GM12878 (cell line): Measurements from ENCODE around the gene GPC3. TPM values are rescaled to one million over a fixed set of nuclear protein-coding genes. Genes with fewer than 3 reads are reported as not detected.
"Not testable (repeated sequence)": the region's sequence is repeated elsewhere in the genome, so short reads cannot be mapped to it uniquely, and the experiment has no call there.

Experiments
- ATAC-seq: fragments of 200-7000 bp; cut with Tn5 transposase; 3 replicates; pipeline ENCODE4 v1.9.1; 2020; ENCODE audit warnings: mild to moderate bottlenecking, moderate library complexity
- BruUV-seq: library from RNA; stranded (reverse); fragments of 400-500 nt; replicated peaks from 2 replicates; lab custom pipeline; 2021; lab: Mats Ljungman, UMichigan
- CTCF ChIA-PET: fragments of 300-600 bp; sonication (Branson Sonifier 250); formaldehyde crosslinking; extraction: SDS; loops from one replicate; lab custom pipeline; 2021; ENCODE audit warnings: inconsistent platforms; lab: Yijun Ruan, JAX
- POLR2A ChIA-PET: fragments of 350-600 bp; formaldehyde crosslinking; extraction: SDS; loops from one replicate; lab custom pipeline; 2021; ENCODE audit warnings: inconsistent platforms; lab: Charles Lee
- RAD21 ChIA-PET: fragments of 300-600 bp; sonication (Branson Sonifier 250); formaldehyde crosslinking; loops from one replicate; lab custom pipeline; 2023; ENCODE audit warnings: antibody characterized with exemption; ENCODE audit not compliant: unreplicated experiment; lab: Charles Lee
- SMC1A ChIA-PET: fragments of 300-600 bp; sonication (Branson Sonifier 250); formaldehyde crosslinking; loops from one replicate; lab custom pipeline; 2023; ENCODE audit not compliant: unreplicated experiment, uncharacterized antibody; lab: Charles Lee
- DNase-seq: peaks from one replicate; pipeline ENCODE4 v3.0.0-alpha.2; 2011; ENCODE audit warnings: low read depth, low spot score
- FAIRE-seq: peaks from 3 replicates; lab custom pipeline; 2011; peaks lifted over from hg19 to GRCh38; lab: Jason Lieb, UNC
- H2AFZ ChIP-seq: 2 replicates; pipeline ENCODE4 v1.6.0; 2011; ENCODE audit warnings: low read depth, low read length, control low read depth; ENCODE audit not compliant: control insufficient read depth
- H3K27ac ChIP-seq: 2 replicates; pipeline ENCODE4 v1.5.1; 2011; ENCODE audit warnings: control low read depth; ENCODE audit not compliant: control insufficient read depth, insufficient read depth
- H3K27me3 ChIP-seq, 2 experiments: replicated peaks in 1 of 2; 2 replicates each; pipeline versions ENCODE4 v1.6.0 to v1.6.1; 2011; ENCODE audit warnings: low read length in 1 of 2; ENCODE audit not compliant: control insufficient read depth in 2 of 2, insufficient read depth in 2 of 2
- H3K36me3 ChIP-seq, 2 experiments: 2 replicates each; pipeline ENCODE4 v1.5.1; 2011; ENCODE audit warnings: low read length in 1 of 2; ENCODE audit not compliant: control insufficient read depth in 2 of 2, insufficient read depth in 2 of 2
- H3K4me1 ChIP-seq: 2 replicates; pipeline ENCODE4 v1.6.1; 2011; ENCODE audit warnings: mild to moderate bottlenecking, low read length, moderate library complexity, mixed read lengths; ENCODE audit not compliant: control insufficient read depth, insufficient read depth
- H3K4me2 ChIP-seq: 2 replicates; pipeline ENCODE4 v1.6.0; 2011; ENCODE audit warnings: control low read depth; ENCODE audit not compliant: control insufficient read depth, insufficient read depth
- H3K4me3 ChIP-seq: fragments of 200-600 bp; sonication (generic); 2 replicates; pipeline ENCODE4 v1.5.1; 2016
- H3K79me2 ChIP-seq: 2 replicates; pipeline ENCODE4 v1.6.0; 2011; ENCODE audit warnings: low read length; ENCODE audit not compliant: control insufficient read depth, insufficient read depth
- H3K9ac ChIP-seq: 2 replicates; pipeline ENCODE4 v1.8.0; 2011; ENCODE audit warnings: low read length, control low read depth, mixed read lengths; ENCODE audit not compliant: control insufficient read depth, insufficient read depth
- H3K9me3 ChIP-seq: replicated peaks from 3 replicates; pipeline ENCODE4 v1.5.1; 2011; ENCODE audit warnings: mild to moderate bottlenecking, low read length; ENCODE audit not compliant: control insufficient read depth, insufficient read depth
- H4K20me1 ChIP-seq: 2 replicates; pipeline ENCODE4 v1.6.0; 2011; ENCODE audit not compliant: control insufficient read depth, insufficient read depth
- CTCF ChIP-seq, 3 experiments: IDR thresholded peaks in 2 of 3; conservative IDR thresholded peaks in 1 of 3; 2 replicates each; pipeline ENCODE4 v1.5.1; 2011; ENCODE audit warnings: low read depth in 3 of 3, low read length in 3 of 3, mild to moderate bottlenecking in 3 of 3, control low read depth in 2 of 3, moderate library complexity in 2 of 3, inconsistent platforms in 1 of 3, mixed read lengths in 1 of 3; ENCODE audit not compliant: control insufficient read depth in 2 of 3, insufficient read depth in 1 of 3; ENCODE audit errors: extremely low read depth in 1 of 3
- ETV6 ChIP-seq, 2 experiments: fragments of 450-650 bp in 1 of 2; IDR thresholded peaks in 1 of 2; conservative IDR thresholded peaks in 1 of 2; 2 replicates each; pipeline ENCODE4 v1.6.1; 2014; ENCODE audit warnings: antibody characterized with exemption in 1 of 2, borderline replicate concordance in 1 of 2, low read depth in 1 of 2, mild to moderate bottlenecking in 1 of 2, moderate library complexity in 1 of 2
- MYB ChIP-seq: fragments of 150-350 bp; IDR thresholded peaks from 2 replicates; pipeline ENCODE4 v1.6.1; 2014; ENCODE audit warnings: mild to moderate bottlenecking, low read depth, low read length, borderline replicate concordance
- NR2C2 ChIP-seq: IDR thresholded peaks from 2 replicates; pipeline ENCODE4 v1.6.1; 2011; ENCODE audit warnings: borderline replicate concordance, low read depth; ENCODE audit not compliant: control insufficient read depth, insufficient read length
- ZZZ3 ChIP-seq: IDR thresholded peaks from 2 replicates; pipeline ENCODE4 v1.6.1; 2011; ENCODE audit warnings: low read depth; ENCODE audit not compliant: control insufficient read depth, insufficient read length
- WGBS: methylation state at CpG from one replicate; pipeline ENCODE4 v1.1.6; 2016; ENCODE audit warnings: low lambda C conversion rate; ENCODE audit not compliant: insufficient replicate concordance, insufficient coverage; ENCODE audit errors: missing lambda C conversion rate; 5-methylcytosine and 5-hydroxymethylcytosine counted together
- in situ Hi-C: fragments of 300-500 bp; cut with MboI; formaldehyde crosslinking; loops from 9 replicates; pipeline ENCODE4 v1.14.3; 2018; ENCODE audit warnings: mixed read lengths
- intact Hi-C: fragments of 100-400 bp; cut with micrococcal nuclease; formaldehyde crosslinking; loops from one replicate; pipeline ENCODE4 v1.14.2; 2022; ENCODE audit not compliant: unreplicated experiment
- polyA plus RNA-seq, 11 experiments: library from polyadenylated mRNA; depleted of rRNA in 4 of 11; unstranded in 6 of 11; stranded (reverse) in 5 of 11; fragments of >200 nt; fragmentation: Nextera tagmentation in 4 of 11; fragmentation: Illumina TruSeq in 1 of 11; extraction: Ambion mirVana in 4 of 11; extraction: Trizol in 1 of 11; gene quantifications; 1 replicate in 1 of 11; 2 replicates in 10 of 11; pipeline versions ENCODE4 v1.2.1 to v1.2.3, GENCODE V29; 2011 to 2016; ENCODE audit warnings: inconsistent platforms in 2 of 11, missing spikeins in 2 of 11, low read depth in 1 of 11
- total RNA-seq, 4 experiments: library from RNA; depleted of rRNA in 3 of 4; stranded (reverse); fragments of >200 nt in 3 of 4; fragmentation: Illumina TruSeq in 1 of 4; extraction: Trizol in 1 of 4; gene quantifications; 2 replicates each; pipeline versions ENCODE4 v1.2.1 to v1.2.3, GENCODE V29; 2013 to 2021

Gene GPC3
- total and polyA plus RNA-seq, 10 of the 15 experiments (the other 5 are each of a cell fraction or from before 2014, with no cell fraction given), result 0.09 to 0.82 TPM; not detected in 8

- intact Hi-C loops, result no loop called here
- BruUV-seq, result no TSS peak
- in situ Hi-C loops, result no loop called here
These were observed 34.3 kb upstream of the GPC3 start for GRCh38 chrX:134019567-134020206.

GRCh38 chrX:134016309-134016708 is 30.9 kb upstream of the GPC3 start:
- not testable (repeated sequence) for ATAC-seq

More at GRCh38 chrX:134019567-134020206, 34.3 kb upstream of the GPC3 start:
- ChIA-PET CTCF (interaction anchor here (1.4 kb wide), 1 partner anchor 11 kb away, joined by 3 read pairs; no protein-coding TSS in a partner anchor), POLR2A (no interaction called here), SMC1A (no interaction called here), RAD21 (no interaction called here)
- FAIRE-seq, result no peak
- ATAC-seq, result no peak
- TF ChIP-seq ZZZ3 (no peak), MYB (no peak), ETV6 (conservative IDR thresholded peaks at IDR 0.05 in 1 of 2, IDR thresholded peaks at IDR 0.05 in 1 of 2; ENCODE audit: borderline replicate concordance in 1 of 2, low read depth in 1 of 2) (no peak), NR2C2 (no peak), CTCF (IDR thresholded peaks at IDR 0.05 in 2 of 3, conservative IDR thresholded peaks at IDR 0.05 in 1 of 3; ENCODE audit: control insufficient read depth in 2 of 3, extremely low read depth in 1 of 3, insufficient read depth in 1 of 3, low read depth in 3 of 3, low read length in 3 of 3) (no peak)
- Histone ChIP-seq H3K4me3 (no peak overlapping the region), H3K4me2 (no peak overlapping the region), H3K4me1 (no peaks in the 10 kb centered on the region), H3K27ac (no peak overlapping the region), H3K79me2 (no peaks in the 10 kb centered on the region), H3K9me3 (no peaks in the 10 kb centered on the region), H3K36me3 (no peaks in the 10 kb centered on the region), H3K27me3 (no peaks in the 10 kb centered on the region), H4K20me1 (no peaks in the 10 kb centered on the region), H3K9ac (no peak overlapping the region), H2AFZ (no peak overlapping the region)
- DNase-seq, result no peak
- 16% methylated on average over 4 of the region's 4 CpGs for WGBS

GRCh38 chrX:134015510-134015909 is 30.1 kb upstream of the GPC3 start:
- H3K9ac ChIP-seq, in situ Hi-C loops, H3K27me3 ChIP-seq, H3K9me3 ChIP-seq, H2AFZ ChIP-seq, H3K4me1 ChIP-seq, ATAC-seq, SMC1A ChIA-PET, H3K4me3 ChIP-seq, RAD21 ChIA-PET, BruUV-seq, H3K79me2 ChIP-seq, H4K20me1 ChIP-seq, H3K27ac ChIP-seq, CTCF ChIA-PET, FAIRE-seq, H3K4me2 ChIP-seq, intact Hi-C loops, H3K36me3 ChIP-seq, DNase-seq: not testable (repeated sequence)
- POLR2A ChIA-PET, result interaction anchor here (0.7 kb wide), 1 partner anchor 1018 kb away, joined by 4 read pairs; no protein-coding TSS in a partner anchor
- 57% methylated on average over 1 of the region's 3 CpGs for WGBS

More at GRCh38 chrX:134016309-134016708, 30.9 kb upstream of the GPC3 start:
- BruUV-seq, H3K79me2 ChIP-seq, FAIRE-seq, SMC1A ChIA-PET, intact Hi-C loops, H3K27ac ChIP-seq, H3K4me1 ChIP-seq, H2AFZ ChIP-seq, H3K4me3 ChIP-seq, H4K20me1 ChIP-seq, H3K9me3 ChIP-seq, in situ Hi-C loops, RAD21 ChIA-PET, H3K9ac ChIP-seq, H3K4me2 ChIP-seq, H3K27me3 ChIP-seq, DNase-seq, POLR2A ChIA-PET, CTCF ChIA-PET, H3K36me3 ChIP-seq: not testable (repeated sequence)
- 33% methylated on average over 1 of the region's 1 CpG for WGBS
